Astrocyte of the cerebellum (primary cell): ENCODE results near the gene SMIM3.

ENCODE experiments used
- DNase-seq: peaks from one replicate; pipeline ENCODE4 v3.0.0-alpha.2; 2011; ENCODE audit warnings: low read depth
- H3K4me3 ChIP-seq: 2 replicates; pipeline ENCODE4 v1.5.1; 2011; ENCODE audit warnings: mild to moderate bottlenecking, low read depth, low read length, moderate library complexity
- CTCF ChIP-seq: IDR thresholded peaks from 2 replicates; pipeline ENCODE4 v1.5.1; 2012; ENCODE audit warnings: low read length, low read depth, moderate library complexity, mild to moderate bottlenecking; ENCODE audit errors: missing control alignments
- in situ Hi-C: cut with HindIII; loops from 2 replicates; pipeline ENCODE4 v1.10.0; 2017; ENCODE audit warnings: low sequenced_read_pairs

Gene SMIM3

GRCh38 chr5:150765799-150766169, 12.8 kb upstream of the SMIM3 start:
- H3K4me3 ChIP-seq: no peak overlapping the region
- TF ChIP-seq CTCF: no peak
- in situ Hi-C loops: no loop called here
- DNase-seq: no peak

DNA sequence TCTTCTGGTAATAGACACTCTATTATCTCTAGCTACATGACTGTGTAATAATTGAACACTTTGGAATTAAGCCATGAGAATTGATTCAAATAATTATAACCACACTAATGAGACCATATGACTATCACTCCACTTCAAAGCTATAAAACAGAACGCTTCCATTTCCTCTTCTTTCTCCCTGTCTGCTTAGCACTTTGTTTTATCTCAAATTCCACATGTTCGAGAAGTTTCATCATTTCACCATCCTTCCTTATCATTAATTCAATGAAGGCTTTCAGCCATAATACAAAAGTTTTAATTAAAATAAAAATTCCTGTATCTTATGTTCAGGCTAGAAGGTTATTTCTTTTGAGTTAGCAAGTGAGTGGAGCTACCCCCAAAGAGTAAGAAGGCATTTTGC, 12.3 kb upstream of the SMIM3 start:
- in situ Hi-C loops: no loop called here
- H3K4me3 ChIP-seq: no peak overlapping the region
- DNase-seq: no peak
- TF ChIP-seq CTCF: no peak

GRCh38 chr5:150771034-150771795, 7.3 kb upstream of the SMIM3 start:
- H3K4me3 ChIP-seq: no peak overlapping the region
- no peak for DNase-seq
- in situ Hi-C loops: no loop called here
- TF ChIP-seq CTCF: no peak

DNA sequence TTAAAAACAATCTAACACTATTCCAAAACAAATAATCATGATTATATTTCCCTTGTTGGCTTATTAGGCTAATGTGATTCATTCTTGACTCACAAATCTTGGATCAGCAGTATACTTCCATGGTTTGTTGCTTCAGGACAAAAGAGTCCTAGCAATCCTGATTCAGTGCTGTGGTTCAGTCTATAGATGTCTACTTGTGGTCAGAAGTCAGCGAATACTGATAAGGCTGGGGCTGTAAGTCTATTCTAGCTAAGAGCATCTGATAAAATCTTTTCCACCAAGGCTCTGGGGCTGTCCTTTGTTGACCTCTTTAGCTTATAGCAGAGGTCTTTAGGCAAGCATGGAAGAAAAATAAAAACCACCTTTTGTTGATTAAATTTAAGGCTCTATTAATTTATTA, 4.4 kb upstream of the SMIM3 start:
- DNase-seq: peak; percentile 82
- TF ChIP-seq CTCF: no peak
- in situ Hi-C loops: no loop called here
- no peak overlapping the region for H3K4me3 ChIP-seq

DNA sequence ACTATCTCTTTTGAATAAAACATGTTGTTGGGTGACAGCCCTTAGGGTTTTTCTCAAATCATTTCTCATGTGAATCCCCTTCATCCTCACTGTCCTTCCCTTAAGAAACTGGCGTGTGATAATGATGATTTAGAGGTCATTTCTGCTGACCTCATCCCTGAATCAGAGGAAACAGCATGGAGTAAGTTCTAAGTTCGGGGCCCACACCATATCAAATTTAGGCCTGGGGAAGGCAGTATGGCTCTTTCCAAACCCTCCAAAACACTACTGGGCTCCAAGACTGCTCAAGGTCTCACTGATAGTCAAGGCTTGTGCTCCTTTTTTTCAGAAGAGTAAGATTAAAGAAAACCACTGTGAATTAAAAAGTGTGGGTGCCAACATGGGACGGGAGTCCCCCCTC, 872 bp upstream of the SMIM3 start:
- no peak for TF ChIP-seq CTCF
- DNase-seq: no peak
- H3K4me3 ChIP-seq: peak overlapping the region; percentile 78
- in situ Hi-C loops: no loop called here

- in situ Hi-C loops: no loop called here
- peak overlapping the region; percentile 78 for H3K4me3 ChIP-seq
- TF ChIP-seq CTCF: no peak
- no peak for DNase-seq
Observed at GRCh38 chr5:150778088-150778516, 455 bp upstream of the SMIM3 start.
